Measurements from ENCODE around the gene IFITM10. TPM values are rescaled to one million over a fixed set of nuclear protein-coding genes. Genes with fewer than 3 reads are reported as not detected.
A peak's percentile ranks its signal among the peaks of the same experiment; 100 is the strongest.

The IFITM10 gene
- total RNA-seq, 2 donors from 2014 or later, result 0.27 to 0.76 TPM

DNA sequence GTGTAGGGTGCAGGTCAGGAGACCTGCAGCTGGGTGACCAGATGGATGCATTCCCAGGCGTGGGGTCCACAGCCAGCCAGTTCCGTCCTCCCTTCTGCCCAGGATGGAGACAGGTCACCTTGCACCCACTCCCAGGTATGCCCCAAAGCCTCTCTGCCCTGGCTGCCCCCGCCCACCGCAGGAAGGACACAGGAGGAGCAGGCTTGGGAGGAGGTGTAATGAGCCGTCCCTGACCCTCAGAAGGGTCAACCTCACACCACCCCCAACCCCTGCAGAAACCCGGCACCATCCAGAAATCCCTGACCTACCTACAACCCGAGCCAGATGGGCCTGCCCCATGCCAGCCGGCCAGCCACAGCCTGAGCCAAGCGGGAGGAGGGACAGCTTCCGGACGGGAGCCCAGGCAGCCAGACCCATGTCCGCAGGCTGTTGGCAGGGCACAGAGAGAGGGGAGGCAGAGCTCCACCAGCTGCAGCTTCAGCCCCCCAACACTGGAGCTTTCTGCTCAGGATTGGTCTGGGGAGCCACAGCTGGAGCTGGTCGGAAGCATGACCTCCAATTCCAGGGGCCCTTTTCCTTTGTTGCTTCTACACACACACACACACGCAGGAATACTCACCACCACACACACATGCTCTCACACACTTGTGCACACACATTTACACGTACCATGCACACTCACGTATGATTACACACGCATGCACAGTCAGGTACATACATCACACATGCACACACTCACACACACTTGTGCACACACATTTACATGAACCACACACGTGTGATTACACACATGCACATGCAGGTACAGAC, 5.3 kb downstream of the IFITM10 start:
- ATAC-seq (peak in 1 of 2 donors; percentile 43), DNase-seq (peak; percentile 24)
- intact Hi-C loops (cut with DNase I), result no loop called here

DNA sequence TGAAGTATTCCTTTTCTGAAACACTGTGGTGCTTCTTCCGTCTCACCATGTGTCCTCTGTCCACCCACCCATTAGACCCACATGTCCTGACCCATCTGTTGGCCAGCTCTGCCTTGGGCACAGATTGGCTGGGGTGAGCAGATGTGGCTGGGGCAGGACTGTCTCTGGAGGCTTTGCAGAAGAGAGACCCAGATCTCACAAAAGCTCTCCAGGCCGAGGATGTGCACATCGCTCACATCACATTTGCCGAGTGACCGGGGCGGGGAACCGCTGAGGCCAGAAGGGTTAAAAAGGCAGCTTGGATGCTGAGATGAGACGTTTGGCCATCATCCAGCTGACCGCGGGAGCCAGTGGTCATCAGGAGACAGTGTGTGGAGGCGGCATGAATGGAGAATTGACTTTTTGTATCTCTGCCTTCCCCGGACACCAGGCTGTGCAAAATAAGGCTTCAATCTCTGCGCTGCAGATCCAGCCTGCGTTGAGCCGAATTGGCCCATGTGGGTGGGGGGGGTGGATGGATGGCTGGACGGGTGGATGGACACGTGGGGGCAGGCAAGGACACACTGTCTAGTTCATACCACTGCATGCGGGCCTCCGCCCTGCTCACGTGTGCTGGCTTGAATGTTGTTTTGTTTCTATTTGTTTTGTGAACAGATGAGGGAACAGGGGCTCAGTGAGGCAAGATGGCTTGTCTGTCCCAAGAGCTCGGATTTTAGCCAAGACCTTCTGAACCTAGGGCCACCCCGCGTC, 6.1 kb downstream of the IFITM10 start:
- ATAC-seq (peak in 1 of 2 donors; percentile 32), DNase-seq (peak; percentile 21)
- intact Hi-C loops (cut with DNase I), result no loop called here

DNA sequence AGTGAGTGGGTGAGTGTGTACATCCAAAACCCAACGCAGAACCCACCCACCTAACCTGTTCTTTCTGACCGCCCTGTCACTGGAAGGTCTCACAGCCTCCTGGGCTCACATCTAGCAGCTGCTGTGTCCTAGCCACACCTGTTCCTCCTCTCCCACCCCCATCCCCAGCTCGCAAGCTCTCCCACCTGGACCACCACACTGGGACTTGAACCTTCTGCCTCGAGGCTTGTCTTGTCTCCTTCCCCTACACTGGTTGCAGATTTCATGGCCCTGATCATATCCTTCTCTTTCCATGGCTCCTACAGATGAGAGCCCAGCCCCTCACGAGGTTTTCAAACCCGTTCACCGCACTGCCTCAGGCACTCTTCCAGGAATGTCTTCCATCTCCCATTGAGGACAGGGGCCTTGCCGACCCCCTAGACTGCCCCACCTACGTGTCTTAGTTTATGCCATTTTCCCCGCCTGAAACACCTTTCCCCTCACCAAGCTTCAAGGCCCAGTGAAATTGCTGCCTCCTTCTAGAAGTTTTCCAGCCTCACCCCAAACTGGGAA, 6.7 kb downstream of the IFITM10 start:
- intact Hi-C loops (cut with DNase I), result no loop called here
- ATAC-seq (no peak), DNase-seq (no peak)

DNA sequence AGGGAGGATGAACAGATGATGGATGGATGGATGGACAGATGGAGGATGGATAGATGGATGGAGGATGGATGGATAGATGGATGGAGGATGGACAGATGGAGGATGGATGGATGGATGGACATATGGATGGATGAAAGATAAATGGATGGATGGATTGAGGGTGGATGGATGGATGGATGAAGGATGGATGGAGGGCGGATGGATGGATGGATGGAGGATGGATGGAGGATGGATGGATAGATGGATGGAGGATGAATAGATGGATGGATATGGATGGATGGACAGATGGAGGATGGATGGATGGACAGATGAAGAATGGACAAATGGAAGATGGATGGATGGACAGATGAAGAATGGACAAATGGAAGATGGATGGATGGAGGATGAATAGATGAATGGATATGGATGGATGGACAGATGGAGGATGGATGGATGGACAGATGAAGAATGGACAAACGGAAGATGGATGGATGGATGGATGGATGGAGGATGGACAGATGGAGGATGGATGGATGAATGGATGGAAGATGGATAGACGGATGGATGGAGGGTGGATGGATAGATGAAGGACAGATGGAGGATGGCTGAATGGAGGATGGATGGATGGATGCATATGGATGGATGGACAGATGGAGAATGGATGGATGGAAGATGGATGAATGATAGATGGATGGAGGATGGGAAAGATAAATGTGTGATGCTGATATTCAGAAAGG, 7.4 kb downstream of the IFITM10 start:
- ATAC-seq (no peak), DNase-seq (no peak)
- intact Hi-C loops (cut with DNase I), result no loop called here

DNA sequence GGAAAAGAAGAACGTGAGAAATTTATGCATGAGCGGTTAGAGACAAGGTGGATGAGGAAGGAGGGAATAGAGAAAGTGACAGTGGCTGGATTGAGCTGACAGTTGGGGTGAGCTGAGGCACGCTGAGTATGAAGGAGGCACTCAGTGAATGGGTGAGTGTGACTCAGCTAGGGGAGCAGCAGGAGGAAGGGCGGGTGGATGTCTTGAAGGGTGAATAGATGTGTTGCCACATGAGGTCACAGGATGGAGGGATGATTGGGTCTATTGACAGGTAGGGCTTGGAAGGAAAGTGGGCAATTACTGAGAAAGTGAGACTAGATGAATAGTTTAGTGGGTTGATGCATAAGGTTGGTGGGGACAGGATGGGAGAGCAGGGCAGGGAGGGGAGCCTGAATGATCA, 8.0 kb downstream of the IFITM10 start:
- ATAC-seq (no peak), DNase-seq (no peak)
- intact Hi-C loops (cut with DNase I), result no loop called here

DNA sequence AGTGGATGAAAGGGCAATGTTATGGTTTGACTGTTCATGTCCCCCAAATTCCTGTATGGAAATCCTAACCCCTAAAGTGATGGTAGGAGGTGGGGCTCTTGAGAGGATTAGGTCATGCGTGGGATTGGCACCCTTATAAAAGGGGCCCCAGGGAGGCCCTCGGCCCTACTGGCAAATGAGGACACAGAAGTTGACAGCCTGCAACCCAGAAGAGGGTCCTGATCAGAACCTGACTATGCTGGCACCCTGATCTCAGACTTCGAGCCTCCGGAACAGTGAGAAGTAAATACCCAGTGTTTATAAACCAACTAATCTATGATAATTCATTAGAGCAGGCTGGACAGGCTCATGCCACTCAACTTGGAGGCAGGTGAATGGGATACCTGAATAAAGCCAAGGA, 8.7 kb downstream of the IFITM10 start:
- DNase-seq (no peak), ATAC-seq (no peak)
- intact Hi-C loops (cut with DNase I), result no loop called here

DNA sequence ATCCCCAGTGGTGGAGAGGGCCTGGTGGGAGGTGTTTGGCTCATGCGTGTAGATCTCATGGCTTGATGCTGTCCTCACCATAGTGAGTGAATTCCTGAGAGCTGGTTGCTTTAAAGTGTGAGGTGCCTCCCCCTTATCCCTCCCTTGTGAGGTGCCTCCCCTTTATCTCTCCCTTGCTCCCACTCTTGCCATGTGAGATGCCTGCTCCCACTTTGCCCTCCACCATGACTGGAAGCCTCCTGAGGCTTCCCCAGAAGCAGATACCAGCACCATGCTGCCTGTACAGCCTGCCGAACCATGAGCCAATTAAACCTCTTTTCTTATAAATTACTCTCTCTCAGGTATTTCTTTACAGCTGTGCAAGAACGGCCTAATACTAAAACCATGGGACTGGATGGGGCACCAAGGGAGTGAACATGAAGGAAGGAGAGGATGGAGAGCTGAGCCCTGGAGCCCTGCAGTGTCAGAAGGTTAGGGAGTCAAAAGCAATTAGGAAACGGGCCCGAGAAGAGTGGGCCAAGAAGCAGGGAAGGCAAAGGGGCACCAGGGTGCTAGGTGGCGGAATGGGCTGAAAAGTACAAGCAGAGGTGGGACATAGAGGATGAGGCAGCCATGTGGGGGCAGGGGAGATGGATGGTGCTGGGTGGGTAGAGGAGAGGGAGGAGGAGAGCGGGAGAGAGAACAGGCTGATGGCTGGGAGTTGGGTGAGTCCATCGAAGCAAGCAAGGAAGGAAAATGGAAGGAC, 9.4 kb downstream of the IFITM10 start:
- no peak for DNase-seq
- intact Hi-C loops (cut with DNase I), result no loop called here
- ATAC-seq, result no peak

DNA sequence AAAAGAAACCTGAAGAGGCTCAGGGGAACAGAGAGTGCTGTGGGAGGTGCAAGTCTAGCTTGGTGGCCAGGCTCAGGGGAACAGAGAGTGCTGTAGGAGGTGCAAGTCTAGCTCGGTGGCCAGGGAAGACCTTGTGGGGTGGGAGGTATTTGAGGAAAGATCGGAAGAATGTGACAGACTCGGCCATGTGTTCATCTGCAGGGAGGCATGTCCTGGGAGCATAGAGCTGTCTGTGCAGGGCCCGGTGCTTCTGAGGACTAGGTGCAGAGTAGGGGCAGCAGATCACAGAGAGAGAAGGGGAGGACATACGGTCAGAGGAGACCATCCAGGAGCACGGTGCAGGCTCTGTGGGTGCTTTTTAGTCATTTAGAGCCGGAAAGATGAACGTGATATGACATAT, 10.8 kb downstream of the IFITM10 start:
- no peak for DNase-seq
- no peak for ATAC-seq
- intact Hi-C loops (cut with DNase I), result no loop called here

DNA sequence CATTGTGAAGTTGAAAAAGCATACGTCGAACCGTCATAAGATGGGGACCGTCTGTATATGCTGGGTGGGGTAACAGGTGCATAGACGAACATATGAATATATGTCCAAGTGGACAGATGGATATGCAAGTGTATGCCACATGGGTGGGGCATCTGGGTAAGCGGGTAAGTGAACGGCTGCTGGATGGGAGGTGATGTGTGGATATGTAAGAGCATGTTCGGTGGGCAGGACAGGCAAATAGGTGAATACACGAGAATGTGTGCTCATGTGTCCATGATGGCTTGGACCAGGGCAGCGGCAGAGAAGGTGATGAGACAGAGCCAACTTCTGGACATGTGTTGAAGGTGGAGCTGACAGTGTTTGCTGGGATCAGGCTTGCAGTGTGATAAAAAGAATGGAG, 12.0 kb downstream of the IFITM10 start:
- intact Hi-C loops (cut with DNase I), result no loop called here
- ATAC-seq (no peak), DNase-seq (no peak)

DNA sequence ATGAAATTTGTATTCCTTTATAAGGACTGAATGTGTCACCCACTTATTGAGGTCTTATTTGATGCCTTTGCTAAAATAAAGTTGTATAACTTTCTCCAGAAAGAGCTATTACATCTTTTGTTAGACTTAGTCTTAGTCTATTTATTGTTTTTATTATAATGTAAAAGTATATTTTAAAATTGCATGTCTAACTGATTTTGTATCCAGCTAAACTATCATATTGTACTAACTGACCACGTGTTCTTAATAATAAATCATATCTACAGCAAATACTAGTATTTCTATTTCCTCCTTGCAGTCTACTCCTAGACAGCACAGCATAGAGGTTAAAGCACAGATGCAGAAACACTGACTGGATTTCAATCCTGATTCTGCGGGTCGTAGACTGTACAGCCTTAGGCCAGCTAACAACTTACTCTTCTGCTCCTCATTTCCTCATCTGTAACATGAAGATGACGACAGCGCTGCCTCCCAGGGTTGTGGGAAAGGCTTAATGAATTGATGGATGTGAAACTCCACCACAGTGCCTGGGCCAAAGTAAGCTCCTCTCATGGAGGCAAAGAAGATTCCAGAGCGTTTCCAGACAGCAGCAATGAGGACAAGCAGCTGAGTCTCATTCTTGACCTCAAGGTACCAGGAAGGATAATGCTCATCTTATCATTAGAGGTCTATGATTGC, 13.2 kb downstream of the IFITM10 start:
- no peak for DNase-seq
- no peak for ATAC-seq
- intact Hi-C loops (cut with DNase I), result no loop called here

DNA sequence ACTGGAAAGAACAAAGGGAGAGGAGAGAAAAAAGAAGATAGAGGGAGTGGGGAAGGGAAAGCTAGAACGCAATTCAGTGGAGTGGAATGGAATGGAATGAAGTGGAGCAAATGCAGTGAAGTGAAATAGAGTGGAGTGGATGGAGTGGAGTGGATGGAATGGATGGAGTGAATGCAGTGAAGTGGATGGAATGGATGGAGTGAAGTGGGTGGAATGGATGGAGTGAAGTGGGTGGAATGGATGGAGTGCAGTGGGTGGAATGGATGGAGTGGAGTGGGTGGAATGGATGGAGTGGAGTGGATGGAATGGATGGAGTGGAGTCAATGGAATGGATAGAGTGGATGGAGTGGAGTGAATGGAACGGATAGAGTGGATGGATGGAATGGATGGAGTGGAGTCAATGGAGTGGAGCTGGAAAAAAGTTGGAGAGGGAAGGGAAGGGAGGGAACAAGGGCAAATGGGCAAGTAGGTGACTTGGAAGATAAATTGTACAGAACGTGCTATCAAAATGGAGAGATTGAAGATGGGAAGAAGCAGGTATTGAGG, 13.9 kb downstream of the IFITM10 start:
- intact Hi-C loops (cut with DNase I), result no loop called here
- ATAC-seq (no peak), DNase-seq (no peak)

DNA sequence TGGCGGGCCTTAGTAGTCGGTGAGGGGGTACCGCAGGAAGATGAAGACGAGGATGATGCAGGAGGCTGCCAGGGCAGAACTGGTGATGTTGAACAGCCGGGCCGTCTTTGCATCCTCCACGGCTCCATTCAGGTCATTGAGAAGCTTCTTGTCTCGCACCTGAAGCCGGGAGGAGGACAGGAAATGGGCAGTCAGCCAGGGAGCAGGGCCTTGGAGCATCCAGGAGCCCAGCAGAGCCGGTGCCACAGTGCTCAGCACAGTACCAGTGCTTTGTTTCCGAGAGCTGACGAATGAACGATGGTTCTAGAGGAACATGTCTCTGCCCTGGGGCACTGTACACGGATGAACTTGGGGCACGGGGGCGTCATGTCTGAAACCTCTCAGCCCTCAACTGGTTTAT, 15.1 kb downstream of the IFITM10 start:
- intact Hi-C loops (cut with DNase I), result no loop called here
- DNase-seq (no peak), ATAC-seq (no peak)

DNA sequence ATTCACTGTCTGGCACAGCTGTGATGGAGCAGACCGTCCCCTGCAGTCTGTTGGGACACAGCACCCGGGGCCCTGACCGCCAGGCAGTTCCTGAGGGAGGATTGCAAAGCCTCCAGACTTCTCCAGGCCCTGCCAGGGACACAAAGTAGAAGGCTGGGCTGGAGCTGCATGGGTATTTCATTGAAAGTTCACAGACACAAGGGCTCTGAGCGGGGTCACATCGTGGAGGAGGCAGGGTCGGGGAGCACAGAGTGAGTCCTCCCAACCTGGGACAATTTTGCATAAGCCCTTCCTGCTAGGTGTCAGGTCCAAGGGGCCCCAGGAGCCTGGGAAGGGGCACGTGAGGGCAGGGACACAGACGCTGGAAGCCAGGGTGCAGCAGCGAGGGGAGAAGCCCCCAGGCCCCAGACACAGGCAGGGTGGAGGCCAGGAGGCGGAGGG, 15.7 kb downstream of the IFITM10 start:
- no peak for DNase-seq
- ATAC-seq, result peak in 1 of 2 donors; percentile 46

DNA sequence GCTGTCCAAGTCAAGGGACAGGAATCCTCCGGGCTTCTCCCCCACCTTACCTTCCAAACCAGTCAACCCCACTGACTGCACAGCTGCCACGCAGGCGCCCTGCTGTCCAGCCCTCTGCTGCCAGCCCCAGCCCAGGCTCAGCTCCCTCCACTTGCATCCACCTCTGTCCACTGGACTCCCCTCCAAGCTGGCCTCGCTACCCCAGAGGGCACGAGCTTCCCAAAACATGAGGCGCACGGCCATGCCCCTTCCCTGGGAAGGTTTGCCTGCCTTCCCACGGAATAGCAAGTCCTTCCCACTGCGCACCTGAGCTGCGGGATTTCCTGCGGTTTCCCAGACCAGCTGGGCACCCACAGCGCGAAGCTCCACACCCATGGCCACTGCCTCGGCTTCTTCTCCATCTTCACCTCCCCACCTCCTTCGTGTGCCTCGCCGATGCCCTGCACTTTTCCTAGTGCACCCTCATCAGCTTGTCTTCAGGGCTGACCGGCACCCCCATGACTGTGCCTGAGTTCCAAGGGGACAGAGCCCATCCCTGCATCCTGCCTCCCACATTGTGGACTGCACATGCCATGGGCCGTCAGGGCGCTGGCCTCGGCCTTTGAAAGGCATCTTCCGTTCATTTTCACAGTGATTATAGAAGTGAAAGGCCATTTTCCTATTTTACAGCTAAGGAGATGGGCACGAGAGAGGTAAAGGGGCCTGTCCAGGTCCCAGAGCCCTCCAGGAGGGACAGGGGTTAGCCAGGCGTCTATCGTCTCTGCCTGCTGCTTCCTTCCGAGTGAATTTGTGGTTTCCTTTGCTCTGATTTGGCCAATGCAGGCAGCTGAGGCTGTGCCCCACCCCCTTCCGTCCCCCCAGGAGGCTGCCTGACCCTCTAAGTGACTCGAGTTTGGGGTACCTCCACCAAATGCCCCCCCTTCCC, 16.4 kb downstream of the IFITM10 start:
- DNase-seq (no peak), ATAC-seq (no peak)
- intact Hi-C loops (cut with DNase I), result no loop called here

More for the DNA sequence above, 15.7 kb downstream of the IFITM10 start:
- intact Hi-C loops (cut with DNase I), result no loop called here

DNA sequence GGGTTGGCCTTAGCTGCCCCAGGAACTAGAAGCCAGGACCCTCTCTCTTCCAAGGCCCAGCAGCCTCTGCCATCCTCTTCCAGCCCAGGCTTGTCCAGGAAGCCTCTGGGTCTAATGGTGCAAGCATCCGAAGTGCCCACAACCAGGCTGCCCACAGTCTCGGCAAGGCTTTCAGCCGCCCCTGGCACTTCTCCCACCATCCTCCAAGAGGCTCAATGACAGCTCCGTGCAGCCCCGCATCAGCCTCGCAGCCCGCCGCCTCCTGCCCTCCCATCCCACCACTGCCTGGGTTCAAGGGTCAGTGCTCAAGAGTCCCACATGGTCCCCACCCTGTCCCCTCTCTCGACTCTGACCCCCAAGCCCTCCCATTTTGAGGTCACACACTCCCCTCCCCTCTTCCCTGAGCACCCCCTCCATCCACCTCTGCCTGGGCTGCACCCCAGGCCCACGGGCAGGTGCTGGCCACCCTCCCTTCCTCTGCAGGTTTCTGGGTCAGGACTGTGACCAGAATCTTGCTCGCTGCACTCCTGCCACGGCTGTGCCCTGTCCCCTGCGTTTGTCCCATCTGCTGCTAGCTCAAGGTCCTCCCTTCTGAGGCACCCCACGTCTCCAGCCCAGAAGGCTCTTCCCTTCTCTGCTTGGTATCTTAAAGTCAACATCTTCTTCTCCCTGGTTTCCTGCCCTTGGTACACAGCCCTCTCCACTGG, 17.2 kb downstream of the IFITM10 start:
- DNase-seq (no peak), ATAC-seq (no peak)
- intact Hi-C loops (cut with DNase I), result no loop called here

DNA sequence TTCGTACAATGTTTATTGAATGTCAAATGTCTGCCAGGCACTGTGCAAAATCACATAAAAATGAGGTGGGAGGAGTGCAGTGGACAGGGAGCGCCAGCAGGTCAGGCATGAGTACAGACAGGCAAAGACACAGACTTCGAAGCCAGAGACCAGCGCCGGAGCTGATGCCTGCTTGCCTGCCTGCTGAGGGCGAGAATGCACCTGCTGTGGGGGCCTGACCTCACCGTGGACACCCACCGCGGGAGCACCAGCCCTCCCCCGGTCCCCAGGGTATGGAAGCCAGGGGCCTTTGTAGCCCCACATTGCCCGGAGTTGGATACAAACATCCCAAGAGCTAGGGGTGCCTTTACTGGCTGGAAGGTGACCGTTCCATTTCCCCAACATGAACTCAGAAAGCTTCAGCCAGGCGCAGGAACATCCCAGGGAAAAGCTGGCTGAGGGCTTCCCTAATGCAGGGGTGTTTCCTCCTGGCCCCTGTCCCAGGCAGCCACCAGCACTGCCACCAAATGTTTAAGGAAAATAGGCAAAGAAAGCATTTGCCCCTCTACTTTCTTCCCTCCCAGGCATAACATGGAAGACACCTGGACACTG, 17.9 kb downstream of the IFITM10 start:
- ATAC-seq, result no peak
- intact Hi-C loops (cut with DNase I), result no loop called here

More for the DNA sequence above, 17.9 kb downstream of the IFITM10 start:
- no peak for DNase-seq

Measured in left cardiac atrium (tissue), 4 donors.